OCI-LY3 (cell line): ENCODE measurements around the gene ABCB4.

Experiments used
- EZH2phosphoT487 ChIP-seq: fragments of 200-600 bp; shearing (Covaris generic); IDR thresholded peaks from 2 replicates; pipeline ENCODE4 v1.6.1; 2018; ENCODE audit warnings: antibody characterized with exemption, mixed run types, low read depth
- TF ChIP-seq, protein P1 (sequence below): fragments of 200-600, 300-600 bp; sonication (generic); IDR thresholded peaks from 2 replicates; pipeline ENCODE4 v1.5.1; 2014; ENCODE audit warnings: antibody characterized with exemption, low read length, low read depth

DNA sequence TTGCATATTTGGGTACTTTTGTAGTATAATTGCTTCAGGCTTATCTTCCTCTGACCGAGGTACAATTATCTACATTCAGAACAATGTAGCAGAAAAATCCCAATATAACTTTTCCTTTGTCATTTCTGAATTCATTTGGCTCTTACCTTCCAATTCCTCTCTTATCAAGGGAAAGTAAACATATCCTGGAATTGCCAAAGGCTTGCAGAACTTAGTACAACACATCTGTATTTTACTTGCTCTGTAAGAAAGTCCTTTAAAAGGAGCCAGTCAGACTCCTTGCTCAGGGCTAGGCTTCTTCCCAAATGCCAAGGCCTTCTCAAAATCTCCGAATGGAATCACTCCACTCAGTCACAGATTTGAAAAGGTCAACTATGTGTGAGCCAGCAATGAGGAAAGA is 43.3 kb upstream of the ABCB4 start:
- TF ChIP-seq, protein P1, sequence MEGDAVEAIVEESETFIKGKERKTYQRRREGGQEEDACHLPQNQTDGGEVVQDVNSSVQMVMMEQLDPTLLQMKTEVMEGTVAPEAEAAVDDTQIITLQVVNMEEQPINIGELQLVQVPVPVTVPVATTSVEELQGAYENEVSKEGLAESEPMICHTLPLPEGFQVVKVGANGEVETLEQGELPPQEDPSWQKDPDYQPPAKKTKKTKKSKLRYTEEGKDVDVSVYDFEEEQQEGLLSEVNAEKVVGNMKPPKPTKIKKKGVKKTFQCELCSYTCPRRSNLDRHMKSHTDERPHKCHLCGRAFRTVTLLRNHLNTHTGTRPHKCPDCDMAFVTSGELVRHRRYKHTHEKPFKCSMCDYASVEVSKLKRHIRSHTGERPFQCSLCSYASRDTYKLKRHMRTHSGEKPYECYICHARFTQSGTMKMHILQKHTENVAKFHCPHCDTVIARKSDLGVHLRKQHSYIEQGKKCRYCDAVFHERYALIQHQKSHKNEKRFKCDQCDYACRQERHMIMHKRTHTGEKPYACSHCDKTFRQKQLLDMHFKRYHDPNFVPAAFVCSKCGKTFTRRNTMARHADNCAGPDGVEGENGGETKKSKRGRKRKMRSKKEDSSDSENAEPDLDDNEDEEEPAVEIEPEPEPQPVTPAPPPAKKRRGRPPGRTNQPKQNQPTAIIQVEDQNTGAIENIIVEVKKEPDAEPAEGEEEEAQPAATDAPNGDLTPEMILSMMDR: no peak
- no peak for TF ChIP-seq EZH2phosphoT487
